ENCODE results near the gene UNC13A. TPM values are rescaled to one million over a fixed set of nuclear protein-coding genes. Genes with fewer than 3 reads are reported as not detected.

UNC13A gene
- total RNA-seq, 1 donor from 2014 or later, result 1.3 TPM

DNA sequence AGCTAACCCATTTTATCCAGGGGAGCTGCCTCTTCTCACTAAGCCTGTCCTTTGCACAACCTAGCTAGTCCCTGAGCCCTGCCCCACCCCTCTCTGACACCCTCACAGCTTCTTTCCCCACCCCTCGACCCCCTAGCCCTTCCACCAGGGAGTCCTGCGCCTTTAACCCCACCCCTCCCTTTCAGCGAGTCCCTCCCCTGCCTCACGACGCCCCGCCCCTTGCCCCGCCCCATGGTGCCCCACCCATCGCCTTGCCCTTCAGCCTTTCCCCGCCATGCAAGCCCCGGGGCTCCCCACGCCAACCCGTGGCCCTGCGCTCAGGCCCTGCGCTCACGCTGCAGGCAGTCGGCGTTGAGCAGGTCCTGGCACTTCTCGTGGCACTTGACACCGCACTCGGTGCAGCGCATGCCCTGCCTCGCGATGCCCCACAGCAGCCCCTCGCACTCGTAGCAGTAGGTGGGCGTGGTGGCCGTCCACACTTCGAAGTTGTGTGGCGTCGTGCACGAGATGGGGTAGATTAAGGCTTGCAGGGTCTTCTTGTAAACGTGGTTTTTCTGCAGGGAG, 40.0 kb downstream of the UNC13A start:
- H3K27me3 ChIP-seq, result no peaks in the 10 kb centered on the region
- no peak overlapping the region for H3K27ac Mint-ChIP-seq
- no peaks in the 10 kb centered on the region for H3K9me3 ChIP-seq (ENCODE audit: low read depth)
- TF ChIP-seq CTCF (IDR thresholded peaks at IDR 0.05), result no peak
- no peak for TF ChIP-seq EZH2phosphoT487 (IDR thresholded peaks at IDR 0.05)
- TF ChIP-seq EZH2 (IDR thresholded peaks at IDR 0.05), result no peak
- H4K20me1 ChIP-seq (ENCODE audit: low read depth), result no peaks in the 10 kb centered on the region
- H3K4me1 ChIP-seq, result no peaks in the 10 kb centered on the region
- no peaks in the 10 kb centered on the region for H3F3A ChIP-seq (ENCODE audit: low read depth)
- no peaks in the 10 kb centered on the region for H3K79me2 ChIP-seq (ENCODE audit: low read depth)
- H3K36me3 Mint-ChIP-seq, result no peaks in the 10 kb centered on the region
- no peak overlapping the region for H3K4me2 ChIP-seq
- H3K4me3 Mint-ChIP-seq, result no peak overlapping the region
- H3K4me3 ChIP-seq, result no peak overlapping the region
- no peaks in the 10 kb centered on the region for H3K4me1 Mint-ChIP-seq
- H3K27me3 Mint-ChIP-seq (ENCODE audit: insufficient read depth, low read depth), result peaks cover 2% of the 10 kb centered on the region
- no peak overlapping the region for H3K9ac ChIP-seq
- no peak overlapping the region for H3K27ac ChIP-seq
- H3K36me3 ChIP-seq, result no peaks in the 10 kb centered on the region
- H3K9me3 Mint-ChIP-seq, result no peaks in the 10 kb centered on the region
- no peak overlapping the region for H2AFZ ChIP-seq (replicated peaks)
- no peak for DNase-seq (ENCODE audit: low spot score)

DNA sequence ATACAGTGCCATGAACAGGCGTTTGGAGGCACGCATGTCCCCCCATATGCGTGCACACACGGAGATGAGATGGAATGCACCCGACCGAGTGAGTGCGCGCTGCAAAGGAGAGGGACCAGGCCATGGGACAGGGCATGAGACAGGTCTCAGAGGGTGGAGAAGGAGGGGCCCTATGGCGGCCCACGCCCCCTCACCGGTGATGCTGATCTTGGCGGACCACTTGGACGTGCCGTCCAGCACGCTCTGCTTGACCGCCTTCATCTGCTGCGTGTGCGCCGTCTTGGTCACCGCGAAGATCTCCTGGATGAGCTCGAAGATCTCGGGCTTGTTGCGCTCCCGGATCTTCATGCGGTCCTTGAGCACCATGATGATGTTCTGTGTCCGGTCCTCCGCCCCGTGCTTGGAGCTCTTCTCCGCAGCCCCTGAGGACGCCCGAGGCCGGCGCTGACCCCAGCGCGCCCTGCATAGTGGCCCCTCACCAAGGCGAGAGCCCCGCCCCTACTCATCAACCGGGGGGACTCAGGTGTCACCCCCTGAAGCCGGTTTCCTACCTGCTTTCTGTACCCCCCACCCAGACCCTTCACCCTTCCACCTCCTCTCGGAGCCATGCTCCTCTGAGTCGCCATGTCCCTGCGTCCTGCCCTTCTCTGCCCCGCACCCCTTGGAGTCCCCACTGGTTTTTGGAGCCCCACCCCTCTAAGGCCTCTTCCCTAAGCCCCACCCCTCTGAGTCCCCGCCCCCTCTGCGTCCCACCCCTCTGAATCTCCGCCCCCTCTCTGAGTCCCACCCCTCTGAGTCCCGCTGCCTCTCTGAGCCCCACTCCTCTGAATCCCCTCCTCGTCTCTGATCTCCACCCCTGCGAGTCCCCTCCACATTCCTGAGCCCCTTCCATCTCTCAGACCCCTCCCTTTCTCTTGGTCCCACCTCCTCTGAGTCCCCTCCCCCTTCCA, 40.8 kb downstream of the UNC13A start:
- TF ChIP-seq EZH2 (IDR thresholded peaks at IDR 0.05), result no peak
- no peak for TF ChIP-seq CTCF (IDR thresholded peaks at IDR 0.05)
- TF ChIP-seq EZH2phosphoT487 (IDR thresholded peaks at IDR 0.05), result no peak
- Histone ChIP-seq H3K79me2 (ENCODE audit: low read depth) (no peaks in the 10 kb centered on the region), H4K20me1 (ENCODE audit: low read depth) (no peaks in the 10 kb centered on the region), H3F3A (ENCODE audit: low read depth) (no peaks in the 10 kb centered on the region), H3K4me3 (no peak overlapping the region), H3K27ac (no peak overlapping the region), H3K36me3 (no peaks in the 10 kb centered on the region), H3K27me3 (no peaks in the 10 kb centered on the region), H2AFZ (replicated peaks) (no peak overlapping the region), H3K4me2 (no peak overlapping the region), H3K9me3 (ENCODE audit: low read depth) (no peaks in the 10 kb centered on the region), H3K9ac (no peak overlapping the region), H3K4me1 (no peaks in the 10 kb centered on the region)
- no peak overlapping the region for H3K4me3 Mint-ChIP-seq
- no peaks in the 10 kb centered on the region for H3K9me3 Mint-ChIP-seq
- peaks cover 1% of the 10 kb centered on the region for H3K27me3 Mint-ChIP-seq (ENCODE audit: insufficient read depth, low read depth)
- DNase-seq (ENCODE audit: low spot score), result peak; percentile 16
- H3K4me1 Mint-ChIP-seq, result no peaks in the 10 kb centered on the region
- no peak overlapping the region for H3K27ac Mint-ChIP-seq
- no peaks in the 10 kb centered on the region for H3K36me3 Mint-ChIP-seq

GRCh38 chr19:17646441-17646840, 41.7 kb downstream of the UNC13A start:
- H3K36me3 ChIP-seq, result no peaks in the 10 kb centered on the region
- Mint-ChIP-seq H3K36me3 (no peaks in the 10 kb centered on the region), H3K27me3 (ENCODE audit: insufficient read depth, low read depth) (no peaks in the 10 kb centered on the region), H3K4me3 (no peak overlapping the region), H3K27ac (no peak overlapping the region), H3K9me3 (no peaks in the 10 kb centered on the region), H3K4me1 (no peaks in the 10 kb centered on the region)
- no peak overlapping the region for H3K9ac ChIP-seq
- TF ChIP-seq CTCF (IDR thresholded peaks at IDR 0.05) (peak; percentile 21), EZH2phosphoT487 (IDR thresholded peaks at IDR 0.05) (no peak)
- H3K27ac ChIP-seq, result no peak overlapping the region
- no peak overlapping the region for H2AFZ ChIP-seq (replicated peaks)
- H3K27me3 ChIP-seq, result no peaks in the 10 kb centered on the region
- no peaks in the 10 kb centered on the region for H4K20me1 ChIP-seq (ENCODE audit: low read depth)
- no peak for DNase-seq (ENCODE audit: low spot score)
- no peaks in the 10 kb centered on the region for H3K79me2 ChIP-seq (ENCODE audit: low read depth)
- H3F3A ChIP-seq (ENCODE audit: low read depth), result no peaks in the 10 kb centered on the region
- H3K9me3 ChIP-seq (ENCODE audit: low read depth), result no peaks in the 10 kb centered on the region
- H3K4me3 ChIP-seq, result no peak overlapping the region
- no peak overlapping the region for H3K4me2 ChIP-seq
- no peaks in the 10 kb centered on the region for H3K4me1 ChIP-seq
